Effector memory CD4-positive, alpha-beta T cell (primary cell): ENCODE data around the gene MAPK8IP3.

Source experiments
- DNase-seq, 3 donors: peaks; one replicate each; pipeline ENCODE4 v3.0.0-alpha.2; 2020
- H3K27ac ChIP-seq: 2 replicates; pipeline ENCODE4 v1.7.0; 2013; ENCODE audit warnings: mild to moderate bottlenecking, low read length, moderate library complexity; ENCODE audit not compliant: insufficient read depth, poor library complexity, severe bottlenecking
- H3K27me3 ChIP-seq: replicated peaks from 2 replicates; pipeline ENCODE4 v1.7.0; 2013; ENCODE audit warnings: mild to moderate bottlenecking, low read length; ENCODE audit not compliant: insufficient read depth, control insufficient read depth, poor library complexity, severe bottlenecking
- H3K36me3 ChIP-seq: 2 replicates; pipeline ENCODE4 v1.7.0; 2013; ENCODE audit warnings: mild to moderate bottlenecking, low read length, moderate library complexity; ENCODE audit not compliant: control insufficient read depth, insufficient read depth
- H3K4me1 ChIP-seq: 2 replicates; pipeline ENCODE4 v1.7.0; 2013; ENCODE audit warnings: low read length, mild to moderate bottlenecking; ENCODE audit not compliant: control insufficient read depth, insufficient read depth, poor library complexity, severe bottlenecking
- H3K4me3 ChIP-seq: 2 replicates; pipeline ENCODE4 v1.7.0; 2013; ENCODE audit warnings: low read length, low read depth, mild to moderate bottlenecking; ENCODE audit not compliant: insufficient read depth, poor library complexity, severe bottlenecking
- H3K9me3 ChIP-seq: 2 replicates; pipeline ENCODE4 v1.7.0; 2013; ENCODE audit warnings: mild to moderate bottlenecking, low read length, moderate library complexity; ENCODE audit not compliant: control insufficient read depth

Gene MAPK8IP3

GRCh38 chr16:1668612-1669319 lies 37.2 kb upstream of the MAPK8IP3 start:
- Histone ChIP-seq H3K4me1 (no peaks in the 10 kb centered on the region), H3K27me3 (no peaks in the 10 kb centered on the region), H3K4me3 (no peak overlapping the region), H3K9me3 (no peaks in the 10 kb centered on the region), H3K36me3 (peaks cover 81% of the 10 kb centered on the region), H3K27ac (no peak overlapping the region)
- DNase-seq, result no peak

GRCh38 chr16:1669698-1670097 lies 36.3 kb upstream of the MAPK8IP3 start:
- no peak for DNase-seq
- no peaks in the 10 kb centered on the region for H3K27me3 ChIP-seq
- H3K4me1 ChIP-seq, result no peaks in the 10 kb centered on the region
- H3K27ac ChIP-seq, result no peak overlapping the region
- H3K36me3 ChIP-seq, result peaks cover 80% of the 10 kb centered on the region
- no peaks in the 10 kb centered on the region for H3K9me3 ChIP-seq
- H3K4me3 ChIP-seq, result no peak overlapping the region

GRCh38 chr16:1670371-1670770 lies 35.6 kb upstream of the MAPK8IP3 start:
- no peaks in the 10 kb centered on the region for H3K27me3 ChIP-seq
- H3K27ac ChIP-seq, result no peak overlapping the region
- no peak overlapping the region for H3K4me3 ChIP-seq

GRCh38 chr16:1670866-1671265 lies 35.1 kb upstream of the MAPK8IP3 start:
- Histone ChIP-seq H3K36me3 (peaks cover 72% of the 10 kb centered on the region), H3K4me1 (no peaks in the 10 kb centered on the region), H3K4me3 (no peak overlapping the region), H3K27me3 (no peaks in the 10 kb centered on the region), H3K27ac (no peak overlapping the region), H3K9me3 (no peaks in the 10 kb centered on the region)
- DNase-seq, result no peak

More at GRCh38 chr16:1670371-1670770, 35.6 kb upstream of the MAPK8IP3 start:
- DNase-seq, result no peak
- H3K4me1 ChIP-seq, result no peaks in the 10 kb centered on the region
- H3K36me3 ChIP-seq, result peaks cover 77% of the 10 kb centered on the region
- H3K9me3 ChIP-seq, result no peaks in the 10 kb centered on the region

- H3K27me3 ChIP-seq, result no peaks in the 10 kb centered on the region
- peaks cover 46% of the 10 kb centered on the region for H3K36me3 ChIP-seq
Observed at GRCh38 chr16:1673424-1674151, 32.4 kb upstream of the MAPK8IP3 start.

GRCh38 chr16:1674306-1674705 lies 31.7 kb upstream of the MAPK8IP3 start:
- Histone ChIP-seq H3K27ac (no peak overlapping the region), H3K36me3 (peaks cover 40% of the 10 kb centered on the region), H3K27me3 (no peaks in the 10 kb centered on the region), H3K4me3 (no peak overlapping the region), H3K4me1 (peaks cover 6% of the 10 kb centered on the region), H3K9me3 (no peaks in the 10 kb centered on the region)
- no peak for DNase-seq

More at GRCh38 chr16:1673424-1674151, 32.4 kb upstream of the MAPK8IP3 start:
- peaks cover under 1% of the 10 kb centered on the region for H3K4me1 ChIP-seq
- H3K9me3 ChIP-seq, result no peaks in the 10 kb centered on the region
- no peak for DNase-seq
- no peak overlapping the region for H3K4me3 ChIP-seq
- no peak overlapping the region for H3K27ac ChIP-seq

- no peak overlapping the region for H3K4me3 ChIP-seq
- no peak overlapping the region for H3K27ac ChIP-seq
- no peaks in the 10 kb centered on the region for H3K27me3 ChIP-seq
- H3K36me3 ChIP-seq, result peaks cover 33% of the 10 kb centered on the region
- H3K9me3 ChIP-seq, result no peaks in the 10 kb centered on the region
- DNase-seq, result no peak
- peaks cover 6% of the 10 kb centered on the region for H3K4me1 ChIP-seq
Observed at GRCh38 chr16:1674751-1675664, 31.0 kb upstream of the MAPK8IP3 start.

- no peak overlapping the region for H3K4me3 ChIP-seq
- H3K36me3 ChIP-seq, result peaks cover 20% of the 10 kb centered on the region
- no peak for DNase-seq
- H3K4me1 ChIP-seq, result peaks cover 6% of the 10 kb centered on the region
- H3K9me3 ChIP-seq, result no peaks in the 10 kb centered on the region
- H3K27ac ChIP-seq, result no peak overlapping the region
- no peaks in the 10 kb centered on the region for H3K27me3 ChIP-seq
Observed at GRCh38 chr16:1676661-1677060, 29.3 kb upstream of the MAPK8IP3 start.

GRCh38 chr16:1677339-1677738 lies 28.7 kb upstream of the MAPK8IP3 start:
- H3K27ac ChIP-seq, result no peak overlapping the region
- peaks cover 6% of the 10 kb centered on the region for H3K4me1 ChIP-seq
- peaks cover 14% of the 10 kb centered on the region for H3K36me3 ChIP-seq
- DNase-seq, result no peak
- H3K27me3 ChIP-seq, result no peaks in the 10 kb centered on the region
- H3K4me3 ChIP-seq, result no peak overlapping the region
- H3K9me3 ChIP-seq, result no peaks in the 10 kb centered on the region
